Stimulated activated naive CD8-positive, alpha-beta T cell treated with anti-CD3 and anti-CD28 coated beads, Interleukin-15, Interleukin-2, amounts not matched to agents 100 U/mL and 50 U/mL, for 24 hours (primary cell): ENCODE data around the gene ARHGAP24.
"Not testable (repeated sequence)": the region's sequence is repeated elsewhere in the genome, so short reads cannot be mapped to it uniquely, and the experiment has no call there.

Experiments used
- ATAC-seq: fragments of 150-1000 bp; cut with Tn5 transposase; one replicate; pipeline ENCODE4 v1.10.0; 2021
- DNase-seq: peaks from one replicate; pipeline ENCODE4 v3.0.0; 2021

ARHGAP24 gene

DNA sequence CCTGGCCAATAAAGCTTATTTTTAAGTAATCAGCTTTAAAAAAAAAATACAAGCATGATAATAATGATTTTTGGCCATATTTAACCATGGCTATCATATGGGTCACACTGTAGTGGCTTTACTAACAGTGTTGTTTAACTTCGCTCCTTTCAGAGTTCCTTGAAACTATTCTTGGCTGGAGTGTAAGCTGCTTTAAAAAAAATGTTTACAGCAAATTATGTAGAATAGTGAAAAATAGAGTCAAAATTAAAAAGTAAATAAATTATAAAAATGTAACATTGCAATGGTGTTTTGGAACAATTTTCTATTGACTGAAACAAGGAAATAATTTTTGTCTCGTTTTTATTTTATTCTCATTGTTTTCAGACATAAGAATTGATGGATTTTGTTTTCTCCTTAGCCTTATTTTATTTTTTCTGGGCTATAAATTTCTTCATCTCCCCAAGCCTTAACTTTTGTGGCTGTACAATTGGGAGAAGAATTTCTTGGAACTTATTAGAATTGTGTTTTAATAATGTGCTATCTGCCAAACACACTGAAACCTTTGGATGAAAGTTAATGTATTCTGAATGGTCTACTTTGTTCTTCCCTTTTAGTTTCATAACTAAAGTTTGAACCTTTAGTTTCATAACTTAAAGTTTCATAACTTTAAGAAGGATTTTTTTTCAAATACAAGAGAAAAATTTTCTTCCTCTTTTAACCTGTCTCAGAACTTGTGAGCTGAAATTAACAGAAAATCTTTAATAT lies 182.0 kb downstream of the ARHGAP24 start:
- DNase-seq (no peak), ATAC-seq (no peak)

DNA sequence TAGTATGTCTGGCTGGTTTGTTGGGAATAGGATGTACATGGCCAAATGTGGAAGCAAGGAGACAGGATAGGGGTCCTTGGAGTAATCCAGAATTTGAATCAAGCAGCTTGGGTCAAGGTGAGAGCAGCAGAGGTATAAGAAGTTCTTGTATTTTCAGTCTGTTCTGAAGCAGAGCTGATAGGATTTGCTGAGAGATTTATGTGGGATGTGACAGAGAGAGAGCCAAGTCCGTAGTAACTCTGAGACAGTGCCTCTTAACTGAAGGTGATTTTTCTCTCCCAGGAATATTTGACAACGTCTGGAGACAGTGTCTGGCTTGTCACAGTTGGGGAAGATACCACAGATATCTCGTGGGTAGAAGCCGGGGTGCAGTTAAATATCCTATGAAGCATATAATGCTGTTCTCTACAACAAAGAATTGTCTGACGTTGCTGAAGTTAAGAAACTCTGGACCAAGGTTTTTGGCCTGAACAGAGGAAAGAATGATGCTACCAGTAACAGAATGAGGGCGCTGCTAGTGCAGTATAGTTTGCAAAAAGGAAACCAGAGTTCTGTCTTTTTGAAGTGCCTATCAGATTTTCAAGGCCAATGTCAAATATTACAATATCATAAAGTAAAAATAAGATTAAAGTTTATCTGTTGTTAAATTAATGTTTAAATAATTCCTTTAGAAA lies 184.0 kb downstream of the ARHGAP24 start:
- no peak for ATAC-seq
- no peak for DNase-seq

DNA sequence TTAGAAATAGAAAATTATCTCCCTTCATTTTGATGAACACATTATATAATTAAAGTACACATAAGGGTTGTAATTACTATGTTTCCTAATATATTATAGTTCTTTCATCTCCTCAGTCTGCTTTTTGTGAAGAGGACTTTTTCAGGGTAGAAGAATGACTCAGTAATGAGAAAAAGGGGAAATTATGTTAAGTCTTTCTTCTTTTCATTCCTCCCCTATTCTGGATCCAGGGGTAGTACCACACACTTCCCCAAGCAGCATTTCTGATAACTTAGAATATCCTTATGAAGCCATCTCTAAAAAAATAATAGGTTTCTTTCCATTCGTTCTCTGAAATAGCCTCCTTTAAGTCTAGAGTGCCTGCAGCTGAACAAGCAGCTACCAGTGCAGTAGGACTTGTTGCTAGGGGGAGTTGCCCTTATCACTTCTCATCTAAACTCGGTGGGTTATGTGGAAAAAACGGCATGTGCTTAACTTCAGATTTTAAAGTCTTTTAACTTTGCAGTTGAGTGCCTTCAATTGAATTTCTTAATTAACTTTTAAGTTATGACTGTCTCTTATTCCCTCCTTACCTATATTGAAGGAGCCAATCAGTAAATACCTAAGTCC lies 184.8 kb downstream of the ARHGAP24 start:
- DNase-seq (no peak), ATAC-seq (no peak)

DNA sequence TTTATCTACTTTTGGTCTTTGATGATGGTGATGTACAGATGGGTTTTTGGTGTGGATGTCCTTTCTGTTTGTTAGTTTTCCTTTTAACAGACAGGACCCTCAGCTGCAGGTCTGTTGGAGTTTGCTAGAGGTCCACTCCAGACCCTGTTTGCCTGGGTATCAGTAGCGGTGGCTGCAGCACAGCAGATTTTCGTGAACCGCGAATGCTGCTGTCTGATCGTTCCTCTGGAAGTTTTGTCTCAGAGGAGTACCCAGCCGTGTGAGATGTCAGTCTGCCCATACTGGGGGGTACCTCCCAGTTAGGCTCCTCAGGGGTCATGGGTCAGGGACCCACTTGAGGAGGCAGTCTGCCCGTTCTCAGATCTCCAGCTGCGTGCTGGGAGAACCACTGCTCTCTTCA lies 191.7 kb downstream of the ARHGAP24 start:
- ATAC-seq, DNase-seq: not testable (repeated sequence)

DNA sequence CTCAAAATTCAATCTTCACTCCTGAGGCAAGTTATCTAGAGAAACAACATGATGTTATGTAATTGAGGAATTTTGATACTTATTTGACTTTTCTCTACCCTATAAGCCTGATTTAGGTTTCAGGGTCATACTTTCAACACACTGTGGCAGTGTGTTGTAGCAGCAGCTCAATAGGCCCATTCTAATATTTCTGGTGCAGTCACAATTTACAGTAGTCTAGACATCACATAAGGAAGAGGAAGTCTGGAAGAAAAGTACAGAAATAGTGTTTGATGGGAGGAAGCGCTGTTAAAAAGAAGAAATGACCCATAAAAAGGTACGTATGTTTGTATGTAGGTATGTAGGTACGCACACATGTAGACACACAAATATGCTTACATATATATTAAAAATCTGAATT lies 194.3 kb downstream of the ARHGAP24 start:
- DNase-seq (no peak), ATAC-seq (no peak)

DNA sequence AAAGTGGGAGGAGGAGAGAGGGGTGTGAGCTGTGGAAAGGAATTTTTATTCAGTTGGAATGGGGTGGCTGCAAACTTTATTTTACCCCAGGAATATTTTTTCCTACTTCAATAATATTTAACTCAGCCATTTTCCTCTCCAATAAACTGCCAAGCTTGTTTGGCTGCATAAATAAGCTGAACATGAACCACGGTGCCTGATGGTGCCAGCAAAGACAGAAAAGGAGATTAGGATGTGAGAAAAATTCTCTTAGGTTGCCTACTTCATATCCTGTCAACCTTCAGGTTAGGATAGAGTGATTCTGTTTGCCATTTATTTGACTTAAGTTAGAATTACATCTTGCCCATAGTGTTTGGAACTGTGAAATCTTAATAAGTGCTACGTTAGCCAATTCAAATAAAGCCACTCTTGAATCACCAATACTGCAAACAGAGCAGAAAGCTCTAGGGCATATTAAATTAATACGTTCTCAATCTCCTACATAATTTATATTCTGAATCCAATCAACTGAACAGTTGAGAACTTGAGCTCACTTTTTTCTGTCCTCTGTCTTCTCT lies 195.1 kb downstream of the ARHGAP24 start:
- ATAC-seq (no peak), DNase-seq (no peak)

DNA sequence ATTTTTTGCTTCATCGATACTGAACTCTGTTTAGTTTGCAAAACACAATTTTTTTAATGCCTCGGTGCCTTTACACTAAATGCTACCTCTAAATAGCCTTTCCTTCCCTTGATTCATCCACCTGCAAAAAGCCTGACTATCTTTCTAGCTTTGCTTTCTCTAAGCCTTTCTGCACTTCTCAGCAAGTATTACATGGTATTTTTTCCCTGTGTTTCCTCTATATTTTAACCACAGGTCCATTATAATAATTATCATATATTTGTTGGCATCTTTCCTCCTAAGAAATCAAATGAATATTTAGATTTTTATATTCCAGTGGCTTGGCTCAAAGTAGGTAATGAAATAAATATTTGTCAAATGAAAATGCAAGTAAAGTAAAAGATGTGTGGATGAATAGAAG lies 196.2 kb downstream of the ARHGAP24 start:
- DNase-seq: no peak
- no peak for ATAC-seq

DNA sequence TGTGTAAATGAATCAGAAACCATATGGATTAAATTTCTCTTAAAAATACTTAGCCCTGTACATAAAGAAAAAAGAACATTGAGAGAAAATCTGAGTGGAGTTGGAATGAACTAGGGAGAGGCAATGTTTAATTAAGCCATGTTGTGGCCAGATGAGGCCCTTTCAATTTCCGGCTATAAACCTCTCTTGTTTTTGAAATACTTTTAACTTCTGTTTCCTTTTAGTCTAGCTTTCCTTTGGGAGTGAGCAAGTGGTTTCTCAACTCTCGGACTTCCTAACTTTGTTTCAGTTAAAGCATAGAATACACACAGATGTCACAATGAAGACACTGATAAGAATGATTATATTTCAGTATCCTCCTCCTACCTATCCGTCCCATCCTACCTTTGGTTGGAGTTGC lies 197.2 kb downstream of the ARHGAP24 start:
- ATAC-seq: no peak
- no peak for DNase-seq

DNA sequence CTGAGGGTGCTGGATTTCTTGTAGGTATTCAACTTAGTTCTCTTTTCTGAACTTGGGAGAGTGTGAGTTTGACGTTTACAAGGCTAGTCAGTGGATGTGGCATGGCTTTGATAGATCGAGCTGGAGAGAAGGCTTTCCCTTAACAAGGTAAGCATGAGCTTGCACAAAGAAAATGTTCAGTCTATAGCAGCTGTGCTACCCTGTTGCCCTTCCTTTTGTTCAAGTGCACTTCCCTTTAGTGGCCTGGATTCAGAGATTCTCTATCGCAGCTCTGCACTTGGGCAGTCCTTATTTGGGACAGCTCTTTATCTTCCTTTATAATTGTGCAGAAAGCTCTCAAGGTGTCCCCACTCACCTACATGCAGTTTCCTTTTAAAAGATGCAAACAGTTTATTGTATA lies 198.0 kb downstream of the ARHGAP24 start:
- ATAC-seq: no peak

DNA sequence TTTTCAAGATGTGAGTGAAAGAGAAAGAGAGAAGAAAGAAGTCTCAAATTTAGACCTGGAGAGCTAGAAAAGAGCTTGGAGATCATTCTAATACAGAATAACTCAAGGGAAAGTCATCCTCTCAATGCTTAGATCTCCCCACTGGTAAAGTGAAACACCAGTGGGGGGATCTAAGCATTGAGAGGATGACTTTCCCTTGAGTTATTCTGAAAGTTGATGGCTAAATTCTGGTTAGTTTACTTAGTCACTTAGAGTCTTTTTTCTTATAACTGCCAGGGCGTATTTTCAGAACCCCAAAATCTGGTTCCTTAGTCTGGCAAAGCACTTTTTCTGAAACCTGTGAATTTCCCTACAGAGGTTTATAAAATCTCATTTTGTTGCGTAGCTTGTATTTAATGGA lies 198.6 kb downstream of the ARHGAP24 start:
- no peak for ATAC-seq
- no peak for DNase-seq

More for the DNA sequence above, 198.0 kb downstream of the ARHGAP24 start:
- DNase-seq: no peak

DNA sequence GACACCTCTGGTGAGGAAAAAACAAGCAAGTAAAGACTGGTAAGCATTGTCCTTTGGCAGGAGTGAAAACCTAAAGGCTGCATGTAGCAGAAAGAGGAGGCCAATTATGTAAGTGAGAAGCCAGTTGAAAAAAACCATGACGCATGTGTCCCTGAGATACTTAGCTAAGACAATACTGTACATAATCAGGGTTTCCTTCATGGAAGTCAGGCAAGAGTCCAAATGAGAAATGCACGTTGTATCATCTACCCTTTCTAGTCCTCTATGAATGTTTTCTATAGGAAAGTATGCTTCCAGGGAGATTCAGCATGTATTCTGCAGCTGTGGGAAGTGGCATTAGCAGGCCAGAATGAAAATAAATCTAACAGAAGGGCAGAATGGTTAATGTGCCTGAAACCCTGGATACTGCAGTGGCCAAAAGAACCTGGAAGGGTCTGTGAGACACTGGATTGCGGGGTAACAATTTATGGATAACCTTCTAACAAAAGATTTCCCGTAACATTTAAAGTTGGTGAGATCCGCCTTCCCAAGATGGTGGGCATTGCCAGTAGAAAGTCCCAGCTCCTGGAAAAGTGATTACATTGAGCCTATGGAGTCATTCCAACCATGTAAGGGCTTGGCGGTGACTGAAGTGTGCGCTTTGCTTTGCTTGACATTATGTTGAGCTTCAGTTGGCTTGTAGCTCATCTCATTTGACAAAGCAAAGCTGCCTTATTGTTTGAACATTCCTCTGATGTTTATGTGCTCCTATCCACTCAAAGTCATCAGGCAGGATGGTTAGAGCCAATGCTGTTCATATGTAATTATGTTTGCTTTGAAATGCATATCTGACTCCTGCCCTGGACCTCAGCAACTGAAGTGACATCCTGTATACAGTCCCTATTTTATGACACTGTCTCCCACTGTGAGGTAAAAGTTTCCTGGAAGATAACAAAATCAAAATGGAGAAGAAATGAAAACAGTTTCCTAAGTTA lies 200.4 kb downstream of the ARHGAP24 start:
- DNase-seq (no peak), ATAC-seq (no peak)

DNA sequence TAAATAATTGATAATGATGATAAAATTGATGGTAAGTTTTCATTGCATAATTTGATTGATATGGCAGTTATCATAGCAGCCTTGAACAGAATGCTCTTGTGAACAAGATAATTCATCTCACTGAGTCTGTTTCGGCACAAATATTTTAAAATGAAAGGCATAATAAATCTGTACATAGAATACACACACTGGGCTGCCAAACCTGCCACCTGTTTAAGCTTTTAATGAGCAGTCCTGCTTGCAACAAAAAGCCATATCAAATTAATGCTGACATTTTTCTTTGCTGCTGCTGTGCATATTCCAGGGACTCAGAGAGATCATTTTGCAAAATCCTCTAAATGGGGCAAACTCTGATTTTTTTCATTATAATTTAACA lies 201.1 kb downstream of the ARHGAP24 start:
- DNase-seq: no peak
- no peak for ATAC-seq

DNA sequence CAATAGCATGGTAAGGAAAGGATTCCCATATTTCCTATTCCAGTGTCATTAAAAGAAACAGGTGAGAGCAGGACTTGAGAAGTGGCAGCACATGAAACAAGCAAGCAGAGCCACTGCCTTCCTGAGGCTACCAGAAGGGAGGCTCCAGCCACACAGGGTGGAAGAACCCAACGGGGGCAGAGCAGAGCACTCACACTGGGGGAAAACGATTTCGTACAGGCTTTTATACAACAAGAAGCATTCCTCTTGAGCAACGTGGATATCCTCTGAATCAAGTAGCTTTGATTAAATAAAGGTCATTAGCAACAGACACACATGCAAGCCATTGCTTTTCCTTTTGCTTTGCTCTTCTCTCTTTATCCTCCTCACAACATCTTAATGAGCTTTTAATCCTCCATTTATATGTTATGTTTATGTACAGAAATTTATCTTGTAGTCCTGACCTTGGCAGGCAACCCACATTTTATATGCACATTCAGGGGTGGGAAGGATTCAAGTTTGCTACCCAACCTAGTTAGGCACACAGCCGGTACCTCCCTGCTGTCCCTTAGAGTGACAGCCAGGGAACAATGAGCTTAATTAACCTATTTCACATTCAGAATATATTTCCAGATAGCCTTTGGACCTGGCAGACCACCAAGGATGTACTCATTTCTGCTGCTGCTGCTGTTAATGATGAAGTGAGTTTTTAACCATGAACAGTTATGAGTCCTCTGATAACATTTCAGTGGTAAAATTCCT lies 202.1 kb downstream of the ARHGAP24 start:
- ATAC-seq (no peak), DNase-seq (no peak)

DNA sequence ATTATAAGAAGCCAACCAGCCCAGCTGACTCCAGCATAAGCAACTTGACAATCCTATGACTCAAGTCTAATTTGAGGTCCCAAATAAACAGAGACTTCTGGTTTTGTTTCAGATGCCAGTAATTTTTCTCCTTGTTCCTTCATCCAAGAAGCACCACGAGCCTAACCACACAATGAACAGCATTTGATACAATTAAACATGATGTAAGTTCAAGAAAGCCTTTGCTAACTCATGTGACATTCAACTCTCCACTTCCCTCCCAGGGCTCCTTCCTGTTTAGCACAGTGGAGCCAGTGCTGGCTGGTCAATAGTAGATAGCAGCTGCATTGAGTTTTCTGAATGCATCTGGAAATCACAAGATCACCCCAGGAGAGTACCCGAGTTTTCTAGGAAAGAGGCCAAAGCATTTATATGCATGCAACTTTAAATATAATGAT lies 206.3 kb downstream of the ARHGAP24 start:
- no peak for DNase-seq
- no peak for ATAC-seq

DNA sequence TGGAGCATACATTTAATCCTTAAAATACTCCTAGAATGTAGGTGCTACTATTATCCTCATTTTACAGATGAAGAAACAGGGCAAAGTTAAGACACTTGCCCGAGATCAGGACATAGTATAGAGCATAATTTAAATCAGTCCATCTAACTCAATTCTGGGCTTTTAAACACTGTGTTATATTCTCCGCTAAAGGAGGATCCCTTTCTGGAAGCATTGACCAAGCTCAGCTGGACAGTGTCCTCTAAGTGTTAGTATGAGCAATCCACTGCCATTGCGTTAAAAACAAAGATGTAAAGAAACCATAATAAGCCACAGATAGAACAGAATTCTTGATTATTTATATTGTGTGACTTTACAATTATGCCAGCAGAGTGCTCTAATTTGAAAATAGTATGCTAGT lies 207.0 kb downstream of the ARHGAP24 start:
- no peak for ATAC-seq
- DNase-seq: no peak

DNA sequence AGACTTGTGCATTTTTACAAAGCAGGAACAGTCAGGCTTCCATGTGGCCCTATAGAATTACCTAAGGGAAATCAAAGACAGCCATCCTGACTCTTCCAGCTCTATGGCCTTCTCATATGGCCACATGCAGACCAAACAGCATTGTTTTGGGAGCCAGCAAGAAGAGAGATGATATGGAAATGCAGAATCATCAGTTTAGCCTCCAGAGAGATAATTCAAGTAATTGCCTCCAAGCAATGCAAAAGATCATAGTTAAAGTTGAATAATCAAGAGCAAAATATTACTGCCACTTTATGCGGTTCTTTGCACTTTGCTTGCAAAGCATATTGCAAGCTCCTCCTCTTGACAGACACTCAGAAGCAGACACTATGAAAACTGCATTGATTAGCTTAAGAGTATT lies 207.4 kb downstream of the ARHGAP24 start:
- ATAC-seq (no peak), DNase-seq (no peak)

DNA sequence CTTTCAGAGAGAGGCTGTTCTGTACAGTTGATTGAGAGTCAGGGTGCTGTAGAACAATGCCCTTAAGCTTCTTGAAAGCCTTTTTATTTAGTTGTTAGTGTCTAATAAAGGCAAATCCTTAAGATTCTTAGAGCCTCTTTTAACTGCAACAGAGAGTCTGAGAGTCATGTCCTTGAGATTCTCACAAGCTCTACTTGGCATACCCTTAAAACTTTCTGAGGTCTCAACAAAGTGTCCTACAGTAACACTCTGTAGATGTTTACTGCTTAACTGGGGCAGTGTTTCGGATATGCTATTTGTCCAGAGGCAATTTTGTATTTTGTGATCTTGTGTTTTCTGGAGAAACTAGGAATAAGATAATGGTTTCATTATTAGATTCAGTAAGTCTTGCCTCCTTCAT lies 209.7 kb downstream of the ARHGAP24 start:
- ATAC-seq: no peak
- DNase-seq: no peak

DNA sequence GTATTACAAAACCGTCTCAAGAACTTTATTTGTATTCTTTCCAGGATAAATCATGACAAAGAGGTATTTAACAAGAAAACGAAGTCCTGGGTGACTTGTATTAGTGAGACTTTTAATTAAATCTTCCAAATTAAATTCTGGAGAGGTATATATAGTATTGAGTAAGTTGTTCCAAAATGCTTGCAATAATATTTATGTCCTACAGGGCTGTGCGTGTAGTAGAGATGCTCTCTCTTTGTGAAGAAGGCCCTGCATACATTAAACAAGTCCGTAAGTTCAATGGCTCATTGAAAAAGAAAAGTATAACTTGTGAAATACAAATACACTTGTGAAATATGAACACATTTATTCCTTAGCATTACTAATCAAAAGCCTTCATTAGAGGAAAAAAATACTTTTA lies 211.4 kb downstream of the ARHGAP24 start:
- DNase-seq: no peak
- no peak for ATAC-seq

DNA sequence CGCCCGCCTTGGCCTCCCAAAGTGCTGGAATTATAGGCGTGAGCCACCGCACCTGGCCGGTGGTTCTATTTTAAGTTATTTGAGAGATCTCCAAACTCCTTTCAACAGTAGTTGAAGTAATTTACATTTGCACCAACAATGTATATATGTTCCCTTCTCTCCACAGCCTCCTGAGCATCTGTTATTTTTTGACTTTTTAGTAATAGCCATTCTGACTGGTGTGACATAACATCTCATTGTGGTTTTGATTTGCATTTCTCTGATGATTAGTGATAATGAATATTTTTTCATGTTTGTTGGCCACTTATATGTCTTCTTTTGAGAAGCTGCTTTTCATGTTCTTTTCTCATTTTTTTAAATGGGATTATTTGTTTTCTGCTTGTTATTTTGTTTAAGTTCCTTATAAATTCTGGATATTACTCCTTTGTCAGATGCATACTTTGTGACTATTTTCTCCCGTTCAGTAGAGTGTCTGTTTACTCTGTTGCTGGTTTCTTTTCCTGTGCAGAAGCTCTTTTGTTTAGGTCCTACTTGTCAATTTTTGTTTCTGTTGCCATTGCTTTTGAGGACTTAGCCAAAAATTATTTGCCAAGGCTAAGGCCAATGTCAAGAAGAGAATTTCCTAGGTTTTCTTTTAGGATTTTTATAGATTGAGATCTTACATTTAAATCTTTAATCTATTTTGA lies 213.2 kb downstream of the ARHGAP24 start:
- DNase-seq (no peak), ATAC-seq (no peak)

DNA sequence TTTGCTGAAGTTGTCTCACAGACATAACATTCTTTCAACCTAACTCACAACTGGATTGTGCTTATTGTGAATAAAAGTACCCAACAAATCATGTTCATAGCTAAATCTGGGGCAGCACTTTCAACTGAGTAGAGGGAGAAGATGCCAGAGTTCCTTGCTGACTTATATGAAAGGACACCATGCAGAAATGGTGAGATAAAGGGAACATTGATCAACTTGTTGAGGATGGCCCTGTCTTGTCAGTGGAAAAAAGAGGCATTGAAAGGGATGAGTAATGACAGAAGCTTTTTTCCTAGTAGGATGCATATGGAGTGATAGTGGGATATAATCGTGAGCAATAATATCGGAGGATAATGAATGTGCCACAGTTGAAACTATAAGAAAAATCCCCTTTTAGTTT lies 221.7 kb downstream of the ARHGAP24 start:
- DNase-seq (no peak), ATAC-seq (no peak)

DNA sequence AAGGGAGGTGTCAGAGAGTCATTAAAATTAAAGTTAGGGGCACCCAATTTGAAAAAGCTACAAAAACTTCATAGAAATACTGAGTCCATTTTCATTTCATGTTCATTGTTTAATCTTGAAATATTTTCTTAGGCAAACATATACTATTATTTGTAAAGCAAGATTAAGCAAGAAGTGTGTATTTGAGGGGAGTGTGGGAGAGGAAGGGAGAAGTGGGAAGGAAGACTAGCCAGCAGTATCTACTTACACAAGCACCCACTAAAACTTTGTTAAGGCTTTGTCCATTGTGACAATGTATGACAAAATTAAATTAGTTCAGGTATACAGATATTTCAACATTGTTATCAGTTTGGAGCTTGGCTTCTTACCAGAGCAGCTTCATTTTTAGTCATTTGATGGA lies 222.9 kb downstream of the ARHGAP24 start:
- ATAC-seq (no peak), DNase-seq (no peak)
